COR-L47 (cell line): ENCODE data around the gene ERC1.

Source experiments
- DNase-seq: peaks from one replicate; lab custom pipeline; 2025; lab: John Stamatoyannopoulos, UW

The ERC1 gene

GRCh38 chr12:1539135-1539534 lies 548.1 kb downstream of the ERC1 start:
- no peak for DNase-seq

- no peak for DNase-seq
Measured at GRCh38 chr12:1540690-1541089, 549.7 kb downstream of the ERC1 start.

- no peak for DNase-seq
Measured at GRCh38 chr12:1542599-1542998, 551.6 kb downstream of the ERC1 start.

GRCh38 chr12:1544996-1545700 lies 554.1 kb downstream of the ERC1 start:
- DNase-seq = peak; percentile 46
